Measurements from ENCODE around the gene RAP1GAP2. TPM values are rescaled to one million over a fixed set of nuclear protein-coding genes. Genes with fewer than 3 reads are reported as not detected.
"Not testable (repeated sequence)": the region's sequence is repeated elsewhere in the genome, so short reads cannot be mapped to it uniquely, and the experiment has no call there.

The RAP1GAP2 gene
- total and polyA plus RNA-seq, 7 donors: 0.25 to 2.0 (median 0.84) TPM

DNA sequence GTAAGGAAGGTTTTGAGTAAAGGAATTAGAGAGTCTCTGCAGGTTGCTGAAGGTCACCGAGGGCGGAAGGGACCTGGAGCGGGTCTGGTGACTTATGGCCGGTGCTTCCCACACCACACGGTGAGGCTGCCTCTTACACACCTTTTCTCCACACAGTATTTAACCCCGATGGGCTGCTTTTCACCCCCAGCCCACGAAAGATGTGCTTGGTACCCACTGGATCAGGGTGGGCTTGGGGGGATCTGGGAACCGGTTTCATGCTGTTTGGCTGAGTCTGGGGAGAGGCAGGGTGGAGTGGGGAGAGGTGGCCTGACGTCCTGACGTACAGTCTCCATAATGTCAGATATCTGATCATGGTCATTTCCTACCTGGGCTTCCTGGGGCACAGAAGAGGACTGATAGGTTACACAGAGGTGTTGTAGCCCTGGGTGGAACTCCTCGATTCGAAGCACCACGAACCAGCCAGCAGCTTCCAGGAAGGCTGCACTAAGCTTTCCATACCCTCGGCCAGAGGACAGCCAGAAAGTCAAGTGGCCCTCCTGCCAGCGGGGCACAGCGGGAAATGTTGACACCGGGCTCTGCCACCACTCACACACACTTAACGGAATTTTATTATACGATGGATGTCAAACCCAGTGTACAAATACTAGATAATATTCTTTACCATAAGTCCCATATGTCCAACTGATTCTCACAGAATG lies 233.1 kb downstream of the RAP1GAP2 start:
- DNase-seq: peak in 1 of 2 donors; percentile 15
- H3K4me3 ChIP-seq: no peak overlapping the region
- peaks cover 0 to 2% (median 0%) of the 10 kb centered on the region in 3 donors for H3K27me3 ChIP-seq (ENCODE audit: insufficient read depth in 3 of 3, low read length in 2 of 3)
- no peaks in the 10 kb centered on the region for H3K36me3 ChIP-seq (ENCODE audit: insufficient read depth in 1 of 2, low read depth in 1 of 2)
- no peak overlapping the region for H3K27ac ChIP-seq
- H3K4me1 ChIP-seq: no peaks in the 10 kb centered on the region
- no peak for ATAC-seq
- WGBS, 3 donors: 66 to 78% (median 77%) methylated on average over 19 of the region's 19 CpGs
- intact Hi-C loops (cut with DNase I): no loop called here
- H3K9me3 ChIP-seq: no peaks in the 10 kb centered on the region
- TF ChIP-seq, protein P1, sequence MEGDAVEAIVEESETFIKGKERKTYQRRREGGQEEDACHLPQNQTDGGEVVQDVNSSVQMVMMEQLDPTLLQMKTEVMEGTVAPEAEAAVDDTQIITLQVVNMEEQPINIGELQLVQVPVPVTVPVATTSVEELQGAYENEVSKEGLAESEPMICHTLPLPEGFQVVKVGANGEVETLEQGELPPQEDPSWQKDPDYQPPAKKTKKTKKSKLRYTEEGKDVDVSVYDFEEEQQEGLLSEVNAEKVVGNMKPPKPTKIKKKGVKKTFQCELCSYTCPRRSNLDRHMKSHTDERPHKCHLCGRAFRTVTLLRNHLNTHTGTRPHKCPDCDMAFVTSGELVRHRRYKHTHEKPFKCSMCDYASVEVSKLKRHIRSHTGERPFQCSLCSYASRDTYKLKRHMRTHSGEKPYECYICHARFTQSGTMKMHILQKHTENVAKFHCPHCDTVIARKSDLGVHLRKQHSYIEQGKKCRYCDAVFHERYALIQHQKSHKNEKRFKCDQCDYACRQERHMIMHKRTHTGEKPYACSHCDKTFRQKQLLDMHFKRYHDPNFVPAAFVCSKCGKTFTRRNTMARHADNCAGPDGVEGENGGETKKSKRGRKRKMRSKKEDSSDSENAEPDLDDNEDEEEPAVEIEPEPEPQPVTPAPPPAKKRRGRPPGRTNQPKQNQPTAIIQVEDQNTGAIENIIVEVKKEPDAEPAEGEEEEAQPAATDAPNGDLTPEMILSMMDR (IDR thresholded peaks at IDR 0.05): no peak

- intact Hi-C loops (cut with DNase I): no loop called here
- Histone ChIP-seq H3K27ac (peak overlapping the region; percentile 41), H3K27me3 (ENCODE audit: insufficient read depth in 3 of 3, low read length in 2 of 3) (peaks cover 0 to 2% (median 0%) of the 10 kb centered on the region in 3 donors), H3K4me3 (no peak overlapping the region), H3K9me3 (no peaks in the 10 kb centered on the region), H3K36me3 (ENCODE audit: insufficient read depth in 1 of 2, low read depth in 1 of 2) (no peaks in the 10 kb centered on the region), H3K4me1 (no peaks in the 10 kb centered on the region)
- peak in 1 of 2 donors; percentile 38 for DNase-seq
- WGBS, 3 donors: 61 to 74% (median 64%) methylated on average over 7 of the region's 7 CpGs
- TF ChIP-seq, protein P1 (IDR thresholded peaks at IDR 0.05): no peak
- ATAC-seq: no peak
Observed at GRCh38 chr17:3030096-3030495, 233.9 kb downstream of the RAP1GAP2 start.

DNA sequence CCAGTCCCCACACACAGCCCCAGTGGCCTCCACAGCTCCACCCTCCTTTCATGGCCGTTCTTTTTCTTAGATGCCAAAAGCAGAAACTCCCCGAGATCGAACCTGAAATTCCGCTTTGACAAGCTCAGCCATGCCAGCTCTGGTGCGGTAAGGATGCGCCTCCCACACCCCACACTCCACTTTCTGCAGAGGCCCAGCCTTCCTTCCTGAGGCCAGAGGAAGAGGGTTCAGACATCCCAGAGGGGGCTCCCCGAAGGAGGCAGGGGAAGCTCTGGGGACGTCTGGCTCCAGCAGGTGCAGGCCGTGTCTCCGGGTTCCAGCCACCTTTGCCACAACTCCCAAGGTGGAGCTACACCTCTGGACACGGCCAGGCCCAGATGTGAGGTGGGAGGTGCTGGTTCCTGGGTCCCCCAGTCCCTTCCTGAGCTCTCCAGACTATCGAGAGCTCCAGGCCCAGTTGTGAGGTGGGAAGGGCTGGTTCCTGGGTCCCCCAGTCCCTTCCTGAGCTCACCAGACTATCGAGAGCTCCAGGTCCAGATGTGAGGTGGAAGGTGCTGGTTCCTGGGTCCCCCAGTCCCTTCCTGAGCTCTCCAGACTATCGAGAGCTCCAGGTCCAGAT lies 234.7 kb downstream of the RAP1GAP2 start:
- H3K4me3 ChIP-seq; ATAC-seq; H3K9me3 ChIP-seq; H3K36me3 ChIP-seq (ENCODE audit: insufficient read depth in 1 of 2, low read depth in 1 of 2); H3K4me1 ChIP-seq; intact Hi-C loops (cut with DNase I); H3K27me3 ChIP-seq (ENCODE audit: insufficient read depth in 3 of 3, low read length in 2 of 3): not testable (repeated sequence)
- 80 to 83% (median 81%) methylated on average over 14 of the region's 14 CpGs for WGBS, 3 donors
- peak in 1 of 2 donors; percentile 20 for DNase-seq
- peak overlapping the region; percentile 41 for H3K27ac ChIP-seq

GRCh38 chr17:3032258-3033247 lies 236.3 kb downstream of the RAP1GAP2 start:
- no peak overlapping the region for H3K27ac ChIP-seq
- no peak for DNase-seq
- no peaks in the 10 kb centered on the region for H3K9me3 ChIP-seq
- intact Hi-C loops (cut with DNase I): no loop called here
- no peaks in the 10 kb centered on the region for H3K36me3 ChIP-seq (ENCODE audit: insufficient read depth in 1 of 2, low read depth in 1 of 2)
- H3K4me3 ChIP-seq: no peak overlapping the region
- no peak for ATAC-seq
- 84 to 87% (median 86%) methylated on average over 27 of the region's 27 CpGs for WGBS, 3 donors
- TF ChIP-seq, protein P1 (IDR thresholded peaks at IDR 0.05): no peak
- peaks cover 0 to 9% (median 4%) of the 10 kb centered on the region in 3 donors for H3K27me3 ChIP-seq (ENCODE audit: insufficient read depth in 3 of 3, low read length in 2 of 3)
- H3K4me1 ChIP-seq: no peaks in the 10 kb centered on the region

All from psoas muscle (tissue), 8 donors.